H1 (cell line): ENCODE measurements around the gene ITPK1. TPM values are rescaled to one million over a fixed set of nuclear protein-coding genes. Genes with fewer than 3 reads are reported as not detected.

Source experiments
- CTCF ChIA-PET: fragments of 300-600 bp; sonication (Branson Sonifier 250); formaldehyde crosslinking; loops from one replicate; lab custom pipeline; 2021; ENCODE audit not compliant: partially characterized antibody; lab: Charles Lee
- POLR2A ChIA-PET: fragments of 300-600 bp; sonication (Branson Sonifier 250); formaldehyde crosslinking; loops from one replicate; lab custom pipeline; 2021; ENCODE audit warnings: inconsistent platforms; ENCODE audit not compliant: partially characterized antibody; lab: Charles Lee
- DNase-seq, 2 experiments: peaks; one replicate each; pipeline versions ENCODE4 v3.0.0 to v3.0.0-alpha.2; 2010 to 2022; ENCODE audit warnings: low spot score in 2 of 2, low read depth in 1 of 2, mixed read lengths in 1 of 2
- FAIRE-seq: peaks from 2 replicates; lab custom pipeline; 2011; peaks lifted over from hg19 to GRCh38; lab: Jason Lieb, UNC
- H2AFZ ChIP-seq: 2 replicates; pipeline ENCODE4 v1.8.1; 2012; ENCODE audit warnings: low read length, inconsistent platforms
- H2AK5ac ChIP-seq: 2 replicates; pipeline ENCODE4 v1.6.1; 2013; ENCODE audit warnings: low read depth, low read length
- H2BK120ac ChIP-seq: replicated peaks from 2 replicates; pipeline ENCODE3; 2013; ENCODE audit warnings: low read depth, low read length, inconsistent platforms
- H2BK12ac ChIP-seq: 2 replicates; pipeline ENCODE4 v1.6.1; 2013; ENCODE audit warnings: low read depth, low read length
- H2BK15ac ChIP-seq: 2 replicates; pipeline ENCODE4 v1.6.1; 2013; ENCODE audit warnings: low read length
- H2BK20ac ChIP-seq: 2 replicates; pipeline ENCODE4 v1.6.1; 2013; ENCODE audit warnings: low read length
- H2BK5ac ChIP-seq: 2 replicates; pipeline ENCODE4 v1.6.1; 2013; ENCODE audit warnings: low read depth, low read length
- H3K14ac ChIP-seq: 2 replicates; pipeline ENCODE4 v1.6.1; 2013; ENCODE audit warnings: inconsistent platforms; ENCODE audit not compliant: insufficient read length
- H3K18ac ChIP-seq: 2 replicates; pipeline ENCODE4 v1.6.1; 2013; ENCODE audit warnings: low read length; ENCODE audit errors: extremely low read depth
- H3K23ac ChIP-seq: 2 replicates; pipeline ENCODE4 v1.6.1; 2013; ENCODE audit warnings: inconsistent platforms; ENCODE audit not compliant: insufficient read length
- H3K23me2 ChIP-seq: 2 replicates; pipeline ENCODE4 v1.6.1; 2013; ENCODE audit warnings: low read depth, low read length
- H3K27ac ChIP-seq: 2 replicates; pipeline ENCODE4 v1.6.1; 2011; ENCODE audit warnings: low read depth, low read length, inconsistent platforms
- H3K27me3 ChIP-seq, 4 experiments: replicated peaks in 1 of 4; 1 replicate in 1 of 4; 2 replicates in 3 of 4; pipeline versions ENCODE4 v1.6.1 to v1.8.1; 2011 to 2013; ENCODE audit warnings: low read length in 3 of 4, mild to moderate bottlenecking in 3 of 4, inconsistent platforms in 2 of 4, mixed read lengths in 2 of 4, moderate library complexity in 1 of 4; ENCODE audit not compliant: control insufficient read depth in 3 of 4, insufficient read depth in 3 of 4; ENCODE audit errors: extremely low read depth in 1 of 4
- H3K36me3 ChIP-seq, 4 experiments: 2 replicates each; pipeline versions ENCODE4 v1.6.1 to v1.8.1; 2011 to 2013; ENCODE audit warnings: mild to moderate bottlenecking in 4 of 4, low read length in 3 of 4, moderate library complexity in 2 of 4, control low read depth in 1 of 4, inconsistent platforms in 1 of 4; ENCODE audit not compliant: insufficient read depth in 4 of 4, control insufficient read depth in 2 of 4
- H3K4ac ChIP-seq: replicated peaks from 2 replicates; pipeline ENCODE3; 2013; ENCODE audit warnings: low read length, low read depth, mixed read lengths, inconsistent platforms; ENCODE audit not compliant: insufficient read length
- H3K4me1 ChIP-seq, 4 experiments: replicated peaks in 1 of 4; 1 replicate in 1 of 4; 2 replicates in 3 of 4; pipeline versions ENCODE4 v1.6.1 to v1.8.1; 2011 to 2013; ENCODE audit warnings: low read length in 3 of 4, inconsistent platforms in 2 of 4, mixed read lengths in 1 of 4; ENCODE audit not compliant: insufficient read depth in 4 of 4, control insufficient read depth in 3 of 4
- H3K4me2 ChIP-seq, 2 experiments: 2 replicates each; pipeline versions ENCODE4 v1.6.1 to v1.8.1; 2011 to 2013; ENCODE audit warnings: low read depth in 2 of 2, low read length in 2 of 2, control low read depth in 1 of 2, inconsistent platforms in 1 of 2, mild to moderate bottlenecking in 1 of 2; ENCODE audit not compliant: insufficient read depth in 1 of 2
- H3K4me3 ChIP-seq, 4 experiments: fragments of 200-600, 300-600 bp in 1 of 4; sonication (generic), shearing (Covaris generic), sonication (Bioruptor Twin) in 1 of 4; 2 replicates each; pipeline versions ENCODE4 v1.5.1 to v1.8.1; 2011 to 2016; ENCODE audit warnings: low read length in 4 of 4, low read depth in 3 of 4, control low read depth in 2 of 4, inconsistent platforms in 2 of 4, mild to moderate bottlenecking in 2 of 4, mixed read lengths in 1 of 4, moderate library complexity in 1 of 4; ENCODE audit not compliant: insufficient read depth in 2 of 4; ENCODE audit errors: extremely low read depth in 1 of 4
- H3K56ac ChIP-seq: replicated peaks from 2 replicates; pipeline ENCODE3; 2013; ENCODE audit warnings: low read depth, mild to moderate bottlenecking, mixed read lengths, low read length, inconsistent platforms; ENCODE audit not compliant: insufficient read length
- H3K79me1 ChIP-seq: 2 replicates; pipeline ENCODE4 v1.6.1; 2013; ENCODE audit warnings: low read depth, low read length, control low read depth
- H3K79me2 ChIP-seq, 2 experiments: 2 replicates each; pipeline versions ENCODE4 v1.6.1 to v1.8.1; 2012 to 2013; ENCODE audit warnings: low read length in 2 of 2, mild to moderate bottlenecking in 2 of 2, inconsistent platforms in 1 of 2; ENCODE audit not compliant: insufficient read depth in 2 of 2, control insufficient read depth in 1 of 2
- H3K9ac ChIP-seq, 4 experiments: replicated peaks in 1 of 4; 1 replicate in 1 of 4; 2 replicates in 3 of 4; pipeline versions ENCODE4 v1.6.1 to v1.8.1; 2011 to 2013; ENCODE audit warnings: low read depth in 3 of 4, low read length in 3 of 4, control low read depth in 2 of 4, mild to moderate bottlenecking in 2 of 4, moderate library complexity in 2 of 4, inconsistent platforms in 1 of 4; ENCODE audit errors: extremely low read depth in 1 of 4
- H3K9me3 ChIP-seq, 2 experiments: 2 replicates each; pipeline versions ENCODE4 v1.6.1 to v1.8.1; 2012 to 2013; ENCODE audit warnings: mild to moderate bottlenecking in 2 of 2, moderate library complexity in 2 of 2, control low read depth in 1 of 2, inconsistent platforms in 1 of 2, low read depth in 1 of 2, low read length in 1 of 2, mixed read lengths in 1 of 2; ENCODE audit not compliant: insufficient read depth in 2 of 2
- H4K20me1 ChIP-seq, 2 experiments: replicated peaks in 1 of 2; 2 replicates each; pipeline versions ENCODE3 to v1.8.1; 2011 to 2013; ENCODE audit warnings: inconsistent platforms in 2 of 2, low read length in 2 of 2, mild to moderate bottlenecking in 1 of 2; ENCODE audit not compliant: insufficient read depth in 2 of 2, control insufficient read depth in 1 of 2
- H4K5ac ChIP-seq: 2 replicates; pipeline ENCODE4 v1.6.1; 2013; ENCODE audit warnings: low read length, low read depth, mixed read lengths, inconsistent platforms; ENCODE audit not compliant: insufficient read length
- H4K8ac ChIP-seq: 2 replicates; pipeline ENCODE4 v1.8.0; 2013; ENCODE audit warnings: mild to moderate bottlenecking, moderate library complexity, low read length, inconsistent platforms; ENCODE audit not compliant: insufficient read depth; ENCODE audit errors: extremely low read depth
- H4K91ac ChIP-seq: replicated peaks from 2 replicates; pipeline ENCODE3; 2013; ENCODE audit warnings: low read length, mixed read lengths, inconsistent platforms; ENCODE audit not compliant: insufficient read length
- CBX8 ChIP-seq: fragments of 300-800, 300-1000 bp; sonication (generic); IDR thresholded peaks from 2 replicates; pipeline ENCODE4 v1.7.1; 2016; ENCODE audit warnings: low read depth, low read length, borderline replicate concordance
- EZH2 ChIP-seq: fragments of 200-600 bp; sonication (generic); IDR thresholded peaks from 2 replicates; pipeline ENCODE4 v1.7.1; 2012; ENCODE audit warnings: low read depth, mild to moderate bottlenecking, moderate library complexity, low read length, inconsistent platforms; ENCODE audit not compliant: severe bottlenecking
- POLR2A ChIP-seq, 2 experiments: IDR thresholded peaks; 1 replicate in 1 of 2; 2 replicates in 1 of 2; pipeline ENCODE4 v1.6.1; 2011; ENCODE audit warnings: low read depth in 2 of 2, low read length in 2 of 2, mild to moderate bottlenecking in 2 of 2; ENCODE audit errors: control extremely low read depth in 1 of 2
- POU5F1 ChIP-seq: IDR thresholded peaks from 2 replicates; pipeline ENCODE4 v1.6.1; 2011; ENCODE audit warnings: low read depth, mild to moderate bottlenecking, low read length, moderate library complexity
- SUZ12 ChIP-seq: fragments of 200-600 bp; sonication (generic); IDR thresholded peaks from 2 replicates; pipeline ENCODE4 v1.6.1; 2012; ENCODE audit warnings: mild to moderate bottlenecking, inconsistent platforms, low read length, moderate library complexity, mixed read lengths
- WGBS, 2 experiments: shearing (Covaris generic) in 1 of 2; methylation state at CpG; one replicate each; pipeline versions ENCODE4 v1.1.6 to v1.1.7; 2013 to 2015; ENCODE audit warnings: low lambda C conversion rate in 2 of 2, mixed read lengths in 2 of 2, inconsistent platforms in 1 of 2, low coverage in 1 of 2, missing lambda C conversion rate in 1 of 2; ENCODE audit not compliant: insufficient replicate concordance in 2 of 2, insufficient coverage in 1 of 2, insufficient read length in 1 of 2; ENCODE audit errors: extremely low coverage in 1 of 2, missing lambda C conversion rate in 1 of 2; 5-methylcytosine and 5-hydroxymethylcytosine counted together
- polyA plus RNA-seq, 7 experiments: library from polyadenylated mRNA; depleted of rRNA in 3 of 7; stranded (reverse) in 5 of 7; unstranded in 2 of 7; fragments of >200 nt in 5 of 7; fragments of 200-250 nt in 2 of 7; gene quantifications; 1 replicate in 5 of 7; 2 replicates in 1 of 7; 4 replicates in 1 of 7; pipeline versions ENCODE4 v1.2.1 to v1.2.3, GENCODE V29; 2011 to 2013; ENCODE audit warnings: missing spikeins in 2 of 7, mixed read lengths in 2 of 7
- total RNA-seq: library from RNA; stranded (reverse); fragmentation: NEBNext Ultra II Directional; extraction: Animal tissue kit (Norgen Biotek cat#: 25700); gene quantifications from 2 replicates; pipeline ENCODE4 v1.2.1, GENCODE V29; 2021
- TF ChIP-seq, protein P1 (sequence below): IDR thresholded peaks from 2 replicates; pipeline ENCODE4 v1.6.1; 2011; ENCODE audit warnings: low read length, improper control_type of control experiment

ITPK1 gene
- total and polyA plus RNA-seq, 2 of the 8 experiments (the other 6 are each of a cell fraction or from before 2014, with no cell fraction given): 108 to 143 TPM

DNA sequence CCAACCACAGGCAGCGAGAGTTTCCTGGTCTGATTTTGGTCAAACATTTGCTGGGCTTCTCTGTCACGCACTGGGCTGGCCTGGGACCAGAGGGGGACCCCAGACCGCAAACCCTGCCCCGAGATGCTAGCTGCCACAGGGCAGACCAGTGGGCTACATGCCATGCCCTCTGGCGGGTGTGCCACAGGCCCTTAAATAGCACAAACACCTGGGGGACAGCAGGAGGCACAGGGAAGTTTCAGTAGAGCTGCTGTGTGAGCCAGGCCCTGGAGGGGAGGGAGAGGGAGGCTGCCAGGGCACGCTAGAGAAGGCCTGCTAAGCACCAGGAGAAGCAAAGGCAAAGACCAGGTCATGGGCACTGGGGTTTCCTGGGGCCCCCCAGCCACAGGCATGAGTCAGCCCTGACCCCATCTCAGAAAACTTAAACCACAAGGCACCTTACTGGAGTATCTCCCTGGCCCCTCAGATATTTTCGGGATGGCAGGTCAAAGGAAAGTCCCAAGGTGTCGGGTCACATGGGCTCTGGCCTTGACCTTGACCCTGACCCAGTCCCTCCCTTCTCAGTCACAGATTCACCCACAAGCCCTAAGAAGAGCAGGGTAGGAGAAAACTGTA, 29.2 kb downstream of the ITPK1 start:
- H4K20me1 ChIP-seq: peaks cover 36 to 40% of the 10 kb centered on the region in 2 experiments

More for the DNA sequence above, 29.2 kb downstream of the ITPK1 start:
- H4K8ac ChIP-seq: peak overlapping the region; percentile 82; the same call in 1 of the 2 replicates
- no peak overlapping the region for H3K18ac ChIP-seq
- ChIA-PET CTCF (interaction anchor here (1.3 to 1.5 kb wide), 2 partner anchors 18 to 26 kb away, joined by 4 read pairs; no protein-coding TSS in a partner anchor), POLR2A (interaction anchor here (0.6 kb wide), 1 partner anchor 46 kb away, joined by 3 read pairs; no protein-coding TSS in a partner anchor)
- no peak overlapping the region for H2BK120ac ChIP-seq
- H2AFZ ChIP-seq: no peak overlapping the region
- no peak overlapping the region for H3K14ac ChIP-seq
- FAIRE-seq: no peak
- peak overlapping the region; percentile 73 for H3K27ac ChIP-seq
- no peak overlapping the region for H3K56ac ChIP-seq
- H3K4me1 ChIP-seq: peaks cover 0 to 23% (median 11%) of the 10 kb centered on the region in 4 experiments; a peak in 6 of 7 replicates
- peak overlapping the region; percentile 66; the same call in 1 of the 2 replicates for H2BK5ac ChIP-seq
- H3K23me2 ChIP-seq: no peaks in the 10 kb centered on the region
- H3K27me3 ChIP-seq: no peaks in the 10 kb centered on the region
- H2BK12ac ChIP-seq: no peak overlapping the region
- TF ChIP-seq SUZ12: no peak
- TF ChIP-seq CBX8: no peak
- TF ChIP-seq EZH2: no peak
- TF ChIP-seq, protein P1, sequence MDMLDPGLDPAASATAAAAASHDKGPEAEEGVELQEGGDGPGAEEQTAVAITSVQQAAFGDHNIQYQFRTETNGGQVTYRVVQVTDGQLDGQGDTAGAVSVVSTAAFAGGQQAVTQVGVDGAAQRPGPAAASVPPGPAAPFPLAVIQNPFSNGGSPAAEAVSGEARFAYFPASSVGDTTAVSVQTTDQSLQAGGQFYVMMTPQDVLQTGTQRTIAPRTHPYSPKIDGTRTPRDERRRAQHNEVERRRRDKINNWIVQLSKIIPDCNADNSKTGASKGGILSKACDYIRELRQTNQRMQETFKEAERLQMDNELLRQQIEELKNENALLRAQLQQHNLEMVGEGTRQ: no peak
- TF ChIP-seq POLR2A (IDR thresholded peaks at IDR 0.05; ENCODE audit: control extremely low read depth in 1 of 2, low read depth in 2 of 2, low read length in 2 of 2): no peak
- no peak for TF ChIP-seq POU5F1
- no peak overlapping the region for H2BK15ac ChIP-seq
- peaks cover 0 to 98% of the 10 kb centered on the region in 2 experiments; a peak in 3 of 4 replicates for H3K79me2 ChIP-seq
- no peak overlapping the region for H2BK20ac ChIP-seq
- WGBS, 2 experiments: 79% methylated on average over 8 of the region's 8 CpGs; no CpG with 5 or more reads in 1 of the 2 experiments
- peak overlapping the region; percentile 5 for H4K91ac ChIP-seq
- no peak overlapping the region for H4K5ac ChIP-seq
- H3K4ac ChIP-seq: no peak overlapping the region
- no peak overlapping the region for H3K9ac ChIP-seq
- no peak for DNase-seq
- H3K36me3 ChIP-seq: no peaks in the 10 kb centered on the region; a peak in 1 of 8 replicates
- H3K23ac ChIP-seq: no peak overlapping the region
- H3K4me3 ChIP-seq: no peak overlapping the region
- peaks cover 0 to 6% of the 10 kb centered on the region in 2 experiments; a peak in 2 of 4 replicates for H3K9me3 ChIP-seq
- H3K4me2 ChIP-seq: peak overlapping the region; percentile 3 to 32; a peak in 3 of 4 replicates
- peaks cover 36% of the 10 kb centered on the region for H3K79me1 ChIP-seq
- H2AK5ac ChIP-seq: 0 out of 2 replicates have a peak overlapping the region, but pooled peaks have one; percentile 32
